RWPE2 (cell line): Measurements from ENCODE around the gene TMEM43.

ENCODE experiments used
- ATAC-seq: fragments of 200-7000 bp; cut with Tn5 transposase; 3 replicates; pipeline ENCODE4 v1.9.1; 2021; ENCODE audit warnings: low read depth
- DNase-seq: peaks from one replicate; pipeline ENCODE4 v3.0.0-alpha.2; 2020; ENCODE audit warnings: low spot score
- H3K27ac ChIP-seq: fragments of 450-650 bp; 2 replicates; pipeline ENCODE4 v1.5.1; 2017; ENCODE audit warnings: mild to moderate bottlenecking; ENCODE audit not compliant: poor library complexity, severe bottlenecking
- H3K27me3 ChIP-seq: fragments of 250-450 bp; sonication (Bioruptor Pico); 2 replicates; pipeline ENCODE4 v1.5.1; 2021; ENCODE audit warnings: mild to moderate bottlenecking, moderate library complexity; ENCODE audit not compliant: insufficient read depth, poor library complexity, severe bottlenecking
- H3K36me3 ChIP-seq: fragments of 250-450 bp; sonication (Bioruptor Pico); 2 replicates; pipeline ENCODE4 v1.5.1; 2020; ENCODE audit warnings: low read depth, mild to moderate bottlenecking, moderate library complexity
- H3K4me1 ChIP-seq: fragments of 250-450 bp; sonication (Bioruptor Pico); 2 replicates; pipeline ENCODE4 v1.5.1; 2021; ENCODE audit warnings: mild to moderate bottlenecking, moderate library complexity; ENCODE audit not compliant: insufficient read depth, poor library complexity, severe bottlenecking
- H3K4me3 ChIP-seq: fragments of 250-450 bp; sonication (Bioruptor Pico); 2 replicates; pipeline ENCODE4 v1.5.1; 2021; ENCODE audit warnings: mild to moderate bottlenecking, moderate library complexity; ENCODE audit not compliant: severe bottlenecking
- H3K9me3 ChIP-seq: fragments of 250-450 bp; sonication (Bioruptor Pico); 2 replicates; pipeline ENCODE4 v1.5.1; 2021; ENCODE audit warnings: mild to moderate bottlenecking, moderate library complexity; ENCODE audit not compliant: severe bottlenecking
- CTCF ChIP-seq: fragments of 450-650 bp; IDR thresholded peaks from one replicate; pipeline ENCODE4 v1.5.1; 2017; ENCODE audit warnings: mild to moderate bottlenecking, moderate library complexity; ENCODE audit not compliant: poor library complexity, severe bottlenecking

Gene TMEM43

GRCh38 chr3:14110699-14111098 lies 14.2 kb upstream of the TMEM43 start:
- Histone ChIP-seq H3K36me3 (peaks cover 27% of the 10 kb centered on the region), H3K4me3 (no peak overlapping the region), H3K4me1 (no peaks in the 10 kb centered on the region), H3K27me3 (no peaks in the 10 kb centered on the region), H3K27ac (no peak overlapping the region), H3K9me3 (no peaks in the 10 kb centered on the region)
- no peak for ATAC-seq
- no peak for TF ChIP-seq CTCF
- no peak for DNase-seq

GRCh38 chr3:14113965-14114635 lies 10.8 kb upstream of the TMEM43 start:
- H3K4me3 ChIP-seq = no peak overlapping the region
- no peak for DNase-seq
- no peak for ATAC-seq
- no peaks in the 10 kb centered on the region for H3K9me3 ChIP-seq
- peaks cover 3% of the 10 kb centered on the region for H3K4me1 ChIP-seq
- peaks cover 40% of the 10 kb centered on the region for H3K36me3 ChIP-seq
- H3K27ac ChIP-seq = no peak overlapping the region
- no peaks in the 10 kb centered on the region for H3K27me3 ChIP-seq
- TF ChIP-seq CTCF = peak; percentile 26

- Histone ChIP-seq H3K27ac (no peak overlapping the region), H3K9me3 (no peaks in the 10 kb centered on the region), H3K4me3 (no peak overlapping the region), H3K4me1 (peaks cover 3% of the 10 kb centered on the region), H3K27me3 (no peaks in the 10 kb centered on the region), H3K36me3 (peaks cover 50% of the 10 kb centered on the region)
- DNase-seq (no peak), ATAC-seq (no peak)
- no peak for TF ChIP-seq CTCF
Measured at GRCh38 chr3:14117468-14118399, 7.1 kb upstream of the TMEM43 start.

GRCh38 chr3:14118400-14119381 lies 6.2 kb upstream of the TMEM43 start:
- DNase-seq = no peak

More at GRCh38 chr3:14118400-14119381, 6.2 kb upstream of the TMEM43 start:
- no peak overlapping the region for H3K4me3 ChIP-seq
- ATAC-seq = peak; percentile 54
- H3K9me3 ChIP-seq = no peaks in the 10 kb centered on the region
- H3K27me3 ChIP-seq = no peaks in the 10 kb centered on the region
- peaks cover 3% of the 10 kb centered on the region for H3K4me1 ChIP-seq
- peaks cover 46% of the 10 kb centered on the region for H3K36me3 ChIP-seq
- TF ChIP-seq CTCF = no peak
- H3K27ac ChIP-seq = peak overlapping the region; percentile 14
